K562 (cell line): ENCODE data around the gene NADSYN1. TPM values are rescaled to one million over a fixed set of nuclear protein-coding genes. Genes with fewer than 3 reads are reported as not detected.

Source experiments
- ARID4B ChIP-seq: sonication (generic); formaldehyde crosslinking; IDR thresholded peaks from 2 replicates; pipeline ENCODE4 v1.8.0; 2022; ENCODE audit warnings: mild to moderate bottlenecking, missing genetic modification reagents
- CC2D1A ChIP-seq: fragments of 450-650 bp; IDR thresholded peaks from 2 replicates; pipeline ENCODE4 v1.6.1; 2017; ENCODE audit warnings: mild to moderate bottlenecking
- CCNT2 ChIP-seq: IDR thresholded peaks from 2 replicates; pipeline ENCODE4 v1.6.1; 2011; ENCODE audit warnings: borderline replicate concordance, low read depth, mild to moderate bottlenecking, moderate library complexity, mixed read lengths, low read length; ENCODE audit not compliant: insufficient read length; ENCODE audit errors: extremely low read depth
- ELF1 ChIP-seq: fragments of 200-800 bp; sonication (Bioruptor generic); IDR thresholded peaks from 2 replicates; pipeline ENCODE4 v1.6.1; 2016; ENCODE audit warnings: missing genetic modification characterization, missing compliant biosample characterization
- GABPA ChIP-seq: fragments of 200-800 bp; sonication (Bioruptor generic); conservative IDR thresholded peaks from 2 replicates; pipeline ENCODE4 v1.6.1; 2016; ENCODE audit warnings: low read depth, missing genetic modification characterization, missing compliant biosample characterization
- KLF10 ChIP-seq: fragments of 250-450 bp; sonication (Bioruptor Pico); IDR thresholded peaks from 2 replicates; pipeline ENCODE4 v1.6.1; 2021; ENCODE audit warnings: matching md5 sums
- MAFG ChIP-seq: fragments of 450-650 bp; conservative IDR thresholded peaks from 2 replicates; pipeline ENCODE4 v1.6.1; 2016; ENCODE audit warnings: missing genetic modification characterization, missing compliant biosample characterization
- MEIS2 ChIP-seq: fragments of 450-650 bp; IDR thresholded peaks from 2 replicates; pipeline ENCODE4 v1.6.1; 2014; ENCODE audit warnings: mild to moderate bottlenecking; ENCODE audit not compliant: partially characterized antibody
- NR2C2 ChIP-seq, 2 experiments: fragments of 200-800 bp in 1 of 2; sonication (Bioruptor generic) in 1 of 2; sonication (generic) in 1 of 2; formaldehyde crosslinking in 1 of 2; IDR thresholded peaks; 2 replicates each; pipeline versions ENCODE4 v1.6.1 to v1.8.0; 2016 to 2022; ENCODE audit warnings: mild to moderate bottlenecking in 1 of 2, missing compliant biosample characterization in 1 of 2, missing genetic modification characterization in 1 of 2, missing genetic modification reagents in 1 of 2
- POLR2AphosphoS5 ChIP-seq: IDR thresholded peaks from 2 replicates; pipeline ENCODE4 v1.6.1; 2011; ENCODE audit warnings: mild to moderate bottlenecking, low read depth, low read length, moderate library complexity; ENCODE audit not compliant: control insufficient read depth, insufficient read depth
- REST ChIP-seq, 2 experiments: fragments of 450-650 bp; formaldehyde crosslinking in 1 of 2; IDR thresholded peaks; 2 replicates each; pipeline versions ENCODE4 v1.4.0 to v1.6.1; 2014 to 2020; ENCODE audit warnings: mild to moderate bottlenecking in 2 of 2, borderline replicate concordance in 1 of 2, low read depth in 1 of 2
- SPI1 ChIP-seq: IDR thresholded peaks from 2 replicates; pipeline ENCODE4 v1.6.1; 2011; ENCODE audit warnings: low read depth, low read length, control low read depth, borderline replicate concordance
- ZNF431 ChIP-seq: sonication (generic); formaldehyde crosslinking; IDR thresholded peaks from 2 replicates; pipeline ENCODE4 v1.8.0; 2022; ENCODE audit warnings: mild to moderate bottlenecking, missing genetic modification reagents
- polyA plus RNA-seq, 8 experiments: library from polyadenylated mRNA; depleted of rRNA in 4 of 8; stranded (reverse) in 5 of 8; unstranded in 3 of 8; fragments of >200 nt; fragmentation: Nextera tagmentation in 2 of 8; fragmentation: Illumina TruSeq in 1 of 8; extraction: Ambion mirVana in 2 of 8; extraction: Trizol in 1 of 8; gene quantifications; 2 replicates each; pipeline versions ENCODE4 v1.2.1 to v1.2.3, GENCODE V29; 2011 to 2014; ENCODE audit warnings: inconsistent platforms in 1 of 8, missing spikeins in 1 of 8
- total RNA-seq, 7 experiments: library from RNA; depleted of rRNA in 6 of 7; stranded (reverse); fragments of >200 nt in 6 of 7; fragmentation: Illumina TruSeq in 2 of 7; extraction: Trizol in 2 of 7; gene quantifications; 2 replicates each; pipeline versions ENCODE4 v1.2.1 to v1.2.3, GENCODE V29; 2011 to 2021; ENCODE audit warnings: low replicate concordance in 1 of 7

Gene NADSYN1
- total and polyA plus RNA-seq, 9 of the 15 experiments (the other 6 are each of a cell fraction or from before 2014, with no cell fraction given), result 12.7 to 57.3 (median 42.1) TPM

GRCh38 chr11:71453037-71453917, at the start of gene NADSYN1 (continued):
- TF ChIP-seq REST (IDR thresholded peaks at IDR 0.05; ENCODE audit: borderline replicate concordance), result no peak
- TF ChIP-seq REST (CRISPR knock-in tag; IDR thresholded peaks at IDR 0.05; ENCODE audit: low read depth), result 0 out of 2 replicates have a peak, but pooled peaks have one; percentile 43
- peak; percentile 87 for TF ChIP-seq ELF1 (tag)
- TF ChIP-seq ZNF431 (CRISPR knock-in tag), result no peak
- peak; percentile 79 for TF ChIP-seq GABPA (tag)
- TF ChIP-seq MEIS2, result peak; percentile 30
- 0 out of 2 replicates have a peak, but pooled peaks have one; percentile 21 for TF ChIP-seq SPI1
- TF ChIP-seq NR2C2 (CRISPR knock-in tag; IDR thresholded peaks at IDR 0.05), result no peak
- peak; percentile 77 for TF ChIP-seq NR2C2 (tag; IDR thresholded peaks at IDR 0.05)
- TF ChIP-seq POLR2AphosphoS5, result peak; percentile 59
- TF ChIP-seq KLF10 (CRISPR knock-in tag), result no peak
- no peak for TF ChIP-seq CC2D1A
- TF ChIP-seq ARID4B (CRISPR knock-in tag), result peak; percentile 71
- no peak for TF ChIP-seq MAFG (tag)
- TF ChIP-seq CCNT2, result peak; percentile 34
